ENCODE data around the gene POFUT1. TPM values are rescaled to one million over a fixed set of nuclear protein-coding genes. Genes with fewer than 3 reads are reported as not detected.

POFUT1 gene
- total RNA-seq, 1 experiment from 2014 or later = 29.4 TPM

DNA sequence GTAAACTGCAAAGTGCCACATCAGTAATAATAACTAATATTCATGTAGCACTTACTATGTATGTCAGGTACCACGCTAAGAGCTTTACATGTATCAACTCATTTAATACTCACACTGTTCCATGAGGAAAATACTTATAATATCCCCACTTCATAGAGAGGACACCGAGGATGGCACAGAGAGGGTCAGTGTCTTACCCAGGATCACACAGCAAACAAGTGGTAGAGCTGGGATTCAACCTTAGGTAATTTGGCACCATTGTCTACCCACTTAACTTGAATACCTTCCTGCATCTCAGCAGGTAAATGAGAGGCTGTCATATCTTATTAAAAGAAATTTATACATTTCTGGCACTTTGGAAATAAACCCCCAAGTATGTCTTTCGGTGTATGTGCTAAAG lies 8.0 kb downstream of the POFUT1 start:
- TF ChIP-seq TCF7 (CRISPR knock-in tag; IDR thresholded peaks at IDR 0.05; ENCODE audit: low read depth) = no peak
- TF ChIP-seq ZNF671 (CRISPR knock-in tag; IDR thresholded peaks at IDR 0.05) = no peak
- TF ChIP-seq HMGA2 (CRISPR knock-in tag; IDR thresholded peaks at IDR 0.05) = no peak
- TF ChIP-seq, protein P1, sequence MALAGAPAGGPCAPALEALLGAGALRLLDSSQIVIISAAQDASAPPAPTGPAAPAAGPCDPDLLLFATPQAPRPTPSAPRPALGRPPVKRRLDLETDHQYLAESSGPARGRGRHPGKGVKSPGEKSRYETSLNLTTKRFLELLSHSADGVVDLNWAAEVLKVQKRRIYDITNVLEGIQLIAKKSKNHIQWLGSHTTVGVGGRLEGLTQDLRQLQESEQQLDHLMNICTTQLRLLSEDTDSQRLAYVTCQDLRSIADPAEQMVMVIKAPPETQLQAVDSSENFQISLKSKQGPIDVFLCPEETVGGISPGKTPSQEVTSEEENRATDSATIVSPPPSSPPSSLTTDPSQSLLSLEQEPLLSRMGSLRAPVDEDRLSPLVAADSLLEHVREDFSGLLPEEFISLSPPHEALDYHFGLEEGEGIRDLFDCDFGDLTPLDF (CRISPR knock-in tag; IDR thresholded peaks at IDR 0.05) = no peak
- TF ChIP-seq, protein P2, sequence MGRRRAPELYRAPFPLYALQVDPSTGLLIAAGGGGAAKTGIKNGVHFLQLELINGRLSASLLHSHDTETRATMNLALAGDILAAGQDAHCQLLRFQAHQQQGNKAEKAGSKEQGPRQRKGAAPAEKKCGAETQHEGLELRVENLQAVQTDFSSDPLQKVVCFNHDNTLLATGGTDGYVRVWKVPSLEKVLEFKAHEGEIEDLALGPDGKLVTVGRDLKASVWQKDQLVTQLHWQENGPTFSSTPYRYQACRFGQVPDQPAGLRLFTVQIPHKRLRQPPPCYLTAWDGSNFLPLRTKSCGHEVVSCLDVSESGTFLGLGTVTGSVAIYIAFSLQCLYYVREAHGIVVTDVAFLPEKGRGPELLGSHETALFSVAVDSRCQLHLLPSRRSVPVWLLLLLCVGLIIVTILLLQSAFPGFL (CRISPR knock-in tag; IDR thresholded peaks at IDR 0.05; ENCODE audit: borderline replicate concordance) = no peak
- no peak for TF ChIP-seq CREB1 (CRISPR knock-in tag; IDR thresholded peaks at IDR 0.05)
- TF ChIP-seq FOXJ3 (CRISPR knock-in tag; IDR thresholded peaks at IDR 0.05; ENCODE audit: borderline replicate concordance) = no peak
- TF ChIP-seq, protein P3, sequence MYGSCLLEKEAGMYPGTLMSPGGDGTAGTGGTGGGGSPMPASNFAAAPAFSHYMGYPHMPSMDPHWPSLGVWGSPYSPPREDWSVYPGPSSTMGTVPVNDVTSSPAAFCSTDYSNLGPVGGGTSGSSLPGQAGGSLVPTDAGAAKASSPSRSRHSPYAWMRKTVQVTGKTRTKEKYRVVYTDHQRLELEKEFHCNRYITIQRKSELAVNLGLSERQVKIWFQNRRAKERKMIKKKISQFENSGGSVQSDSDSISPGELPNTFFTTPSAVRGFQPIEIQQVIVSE (CRISPR knock-in tag; IDR thresholded peaks at IDR 0.05; ENCODE audit: borderline replicate concordance) = no peak
- no peak for TF ChIP-seq IRF2 (CRISPR knock-in tag; IDR thresholded peaks at IDR 0.05; ENCODE audit: borderline replicate concordance, low read depth)
- TF ChIP-seq ELF4 (CRISPR knock-in tag; IDR thresholded peaks at IDR 0.05; ENCODE audit: low read depth) = no peak
- no peak for TF ChIP-seq CREM (CRISPR knock-in tag; IDR thresholded peaks at IDR 0.05)
- TF ChIP-seq NFATC4 (CRISPR knock-in tag; IDR thresholded peaks at IDR 0.05) = no peak
- TF ChIP-seq ZNF423 (CRISPR knock-in tag; IDR thresholded peaks at IDR 0.05) = no peak
- TF ChIP-seq IRF1 (CRISPR knock-in tag; IDR thresholded peaks at IDR 0.05) = no peak
- TF ChIP-seq MAX (CRISPR knock-in tag; IDR thresholded peaks at IDR 0.05) = no peak
- TF ChIP-seq, protein P4, sequence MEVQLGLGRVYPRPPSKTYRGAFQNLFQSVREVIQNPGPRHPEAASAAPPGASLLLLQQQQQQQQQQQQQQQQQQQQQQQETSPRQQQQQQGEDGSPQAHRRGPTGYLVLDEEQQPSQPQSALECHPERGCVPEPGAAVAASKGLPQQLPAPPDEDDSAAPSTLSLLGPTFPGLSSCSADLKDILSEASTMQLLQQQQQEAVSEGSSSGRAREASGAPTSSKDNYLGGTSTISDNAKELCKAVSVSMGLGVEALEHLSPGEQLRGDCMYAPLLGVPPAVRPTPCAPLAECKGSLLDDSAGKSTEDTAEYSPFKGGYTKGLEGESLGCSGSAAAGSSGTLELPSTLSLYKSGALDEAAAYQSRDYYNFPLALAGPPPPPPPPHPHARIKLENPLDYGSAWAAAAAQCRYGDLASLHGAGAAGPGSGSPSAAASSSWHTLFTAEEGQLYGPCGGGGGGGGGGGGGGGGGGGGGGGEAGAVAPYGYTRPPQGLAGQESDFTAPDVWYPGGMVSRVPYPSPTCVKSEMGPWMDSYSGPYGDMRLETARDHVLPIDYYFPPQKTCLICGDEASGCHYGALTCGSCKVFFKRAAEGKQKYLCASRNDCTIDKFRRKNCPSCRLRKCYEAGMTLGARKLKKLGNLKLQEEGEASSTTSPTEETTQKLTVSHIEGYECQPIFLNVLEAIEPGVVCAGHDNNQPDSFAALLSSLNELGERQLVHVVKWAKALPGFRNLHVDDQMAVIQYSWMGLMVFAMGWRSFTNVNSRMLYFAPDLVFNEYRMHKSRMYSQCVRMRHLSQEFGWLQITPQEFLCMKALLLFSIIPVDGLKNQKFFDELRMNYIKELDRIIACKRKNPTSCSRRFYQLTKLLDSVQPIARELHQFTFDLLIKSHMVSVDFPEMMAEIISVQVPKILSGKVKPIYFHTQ (CRISPR knock-in tag; IDR thresholded peaks at IDR 0.05) = no peak
- no peaks in the 10 kb centered on the region for H3K9me3 Mint-ChIP-seq
- ChIA-PET POLR2A (no interaction called here), CTCF (no interaction called here)
- H3K27ac Mint-ChIP-seq = no peak overlapping the region
- ATAC-seq = no peak
- no peaks in the 10 kb centered on the region for H3K27me3 Mint-ChIP-seq (ENCODE audit: low read depth)
- H3K36me3 Mint-ChIP-seq = peaks cover 56% of the 10 kb centered on the region
- H3K4me1 Mint-ChIP-seq = no peaks in the 10 kb centered on the region
- no peak for DNase-seq (ENCODE audit: low spot score)
- no peak overlapping the region for H3K4me3 Mint-ChIP-seq

DNA sequence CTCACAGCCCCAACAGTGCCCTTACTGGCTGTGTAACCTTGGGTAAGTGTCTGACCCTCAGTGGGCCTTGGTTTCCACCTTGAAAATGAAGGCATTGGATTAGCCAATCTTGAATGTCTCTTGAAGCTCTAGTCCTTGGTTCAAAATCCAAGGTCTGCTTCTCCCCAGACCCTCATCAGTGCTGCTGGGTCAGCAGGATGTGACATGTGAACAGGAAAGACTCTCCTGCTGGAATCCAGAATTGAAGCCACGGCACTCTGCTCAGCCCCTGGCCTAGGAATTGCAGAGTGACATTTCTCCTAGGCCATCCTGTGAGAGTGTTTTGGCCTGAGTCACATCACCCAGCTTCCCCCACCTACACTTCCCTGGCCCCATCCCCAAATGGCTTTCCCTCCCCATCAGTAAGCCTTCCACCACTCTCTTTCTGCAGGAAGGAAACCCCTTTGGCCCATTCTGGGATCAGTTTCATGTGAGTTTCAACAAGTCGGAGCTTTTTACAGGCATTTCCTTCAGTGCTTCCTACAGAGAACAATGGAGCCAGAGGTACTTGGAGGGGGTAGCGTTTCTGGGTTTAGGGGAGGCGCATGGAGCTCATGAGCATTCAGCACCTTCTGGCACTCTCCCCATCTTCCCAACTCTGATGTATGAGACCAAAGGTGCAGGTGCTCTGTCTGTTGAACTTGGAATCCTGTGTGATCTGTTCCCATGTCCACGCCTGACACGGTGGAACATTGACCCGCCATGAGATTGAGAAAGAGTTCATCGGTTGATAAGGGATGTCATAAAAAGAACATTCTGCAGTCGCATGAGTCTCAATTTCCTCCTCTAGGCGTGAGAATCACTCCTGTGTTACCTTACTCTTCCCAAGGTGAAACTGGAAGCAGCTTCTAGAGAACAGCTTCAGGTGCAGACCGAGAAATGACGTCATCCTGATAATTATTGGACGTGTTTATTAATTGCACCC lies 8.8 kb downstream of the POFUT1 start:
- no peaks in the 10 kb centered on the region for H3K4me1 Mint-ChIP-seq
- ChIA-PET CTCF (no interaction called here), POLR2A (no interaction called here)
- no peak overlapping the region for H3K27ac Mint-ChIP-seq
- no peak for DNase-seq (ENCODE audit: low spot score)
- H3K9me3 Mint-ChIP-seq = no peaks in the 10 kb centered on the region
- H3K27me3 Mint-ChIP-seq (ENCODE audit: low read depth) = no peaks in the 10 kb centered on the region
- TF ChIP-seq ZNF425 (CRISPR knock-in tag; conservative IDR thresholded peaks at IDR 0.05) (no peak), MLX (CRISPR knock-in tag; IDR thresholded peaks at IDR 0.05) (no peak), PRRX2 (CRISPR knock-in tag; IDR thresholded peaks at IDR 0.05) (no peak), SOX15 (CRISPR knock-in tag; IDR thresholded peaks at IDR 0.05) (no peak)
- H3K36me3 Mint-ChIP-seq = peaks cover 57% of the 10 kb centered on the region
- no peak for ATAC-seq
- H3K4me3 Mint-ChIP-seq = no peak overlapping the region
